Measurements from ENCODE around the gene LIG3. TPM values are rescaled to one million over a fixed set of nuclear protein-coding genes. Genes with fewer than 3 reads are reported as not detected.

The LIG3 gene
- total and polyA plus RNA-seq, 2 of the 13 experiments (the other 11 are each of a cell fraction or from before 2014, with no cell fraction given) = 34.4 to 36.2 TPM

DNA sequence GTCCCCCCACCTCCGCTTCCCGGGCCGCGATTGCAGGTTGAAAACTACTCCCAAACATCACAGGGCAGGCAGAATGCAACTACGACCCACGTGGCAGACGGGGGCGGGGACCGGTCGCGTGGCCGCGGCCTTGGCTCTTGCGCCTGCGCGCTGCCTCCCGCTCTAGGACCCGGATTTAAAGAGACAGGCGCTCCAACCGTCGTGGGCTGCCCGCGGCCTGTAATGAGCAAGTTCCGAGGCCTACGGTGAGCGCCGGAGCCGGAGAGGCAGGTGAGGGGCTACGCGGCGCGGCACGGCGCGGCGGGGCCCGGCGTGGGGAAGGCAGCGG lies at the start of gene LIG3 (continued):
- TF ChIP-seq, protein P1, sequence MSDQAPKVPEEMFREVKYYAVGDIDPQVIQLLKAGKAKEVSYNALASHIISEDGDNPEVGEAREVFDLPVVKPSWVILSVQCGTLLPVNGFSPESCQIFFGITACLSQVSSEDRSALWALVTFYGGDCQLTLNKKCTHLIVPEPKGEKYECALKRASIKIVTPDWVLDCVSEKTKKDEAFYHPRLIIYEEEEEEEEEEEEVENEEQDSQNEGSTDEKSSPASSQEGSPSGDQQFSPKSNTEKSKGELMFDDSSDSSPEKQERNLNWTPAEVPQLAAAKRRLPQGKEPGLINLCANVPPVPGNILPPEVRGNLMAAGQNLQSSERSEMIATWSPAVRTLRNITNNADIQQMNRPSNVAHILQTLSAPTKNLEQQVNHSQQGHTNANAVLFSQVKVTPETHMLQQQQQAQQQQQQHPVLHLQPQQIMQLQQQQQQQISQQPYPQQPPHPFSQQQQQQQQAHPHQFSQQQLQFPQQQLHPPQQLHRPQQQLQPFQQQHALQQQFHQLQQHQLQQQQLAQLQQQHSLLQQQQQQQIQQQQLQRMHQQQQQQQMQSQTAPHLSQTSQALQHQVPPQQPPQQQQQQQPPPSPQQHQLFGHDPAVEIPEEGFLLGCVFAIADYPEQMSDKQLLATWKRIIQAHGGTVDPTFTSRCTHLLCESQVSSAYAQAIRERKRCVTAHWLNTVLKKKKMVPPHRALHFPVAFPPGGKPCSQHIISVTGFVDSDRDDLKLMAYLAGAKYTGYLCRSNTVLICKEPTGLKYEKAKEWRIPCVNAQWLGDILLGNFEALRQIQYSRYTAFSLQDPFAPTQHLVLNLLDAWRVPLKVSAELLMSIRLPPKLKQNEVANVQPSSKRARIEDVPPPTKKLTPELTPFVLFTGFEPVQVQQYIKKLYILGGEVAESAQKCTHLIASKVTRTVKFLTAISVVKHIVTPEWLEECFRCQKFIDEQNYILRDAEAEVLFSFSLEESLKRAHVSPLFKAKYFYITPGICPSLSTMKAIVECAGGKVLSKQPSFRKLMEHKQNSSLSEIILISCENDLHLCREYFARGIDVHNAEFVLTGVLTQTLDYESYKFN (CRISPR knock-in tag; conservative IDR thresholded peaks at IDR 0.05) = no peak
- TF ChIP-seq, protein P2, sequence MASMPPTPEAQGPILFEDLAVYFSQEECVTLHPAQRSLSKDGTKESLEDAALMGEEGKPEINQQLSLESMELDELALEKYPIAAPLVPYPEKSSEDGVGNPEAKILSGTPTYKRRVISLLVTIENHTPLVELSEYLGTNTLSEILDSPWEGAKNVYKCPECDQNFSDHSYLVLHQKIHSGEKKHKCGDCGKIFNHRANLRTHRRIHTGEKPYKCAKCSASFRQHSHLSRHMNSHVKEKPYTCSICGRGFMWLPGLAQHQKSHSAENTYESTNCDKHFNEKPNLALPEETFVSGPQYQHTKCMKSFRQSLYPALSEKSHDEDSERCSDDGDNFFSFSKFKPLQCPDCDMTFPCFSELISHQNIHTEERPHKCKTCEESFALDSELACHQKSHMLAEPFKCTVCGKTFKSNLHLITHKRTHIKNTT (CRISPR knock-in tag; IDR thresholded peaks at IDR 0.05) = no peak
- TF ChIP-seq ZNF782 (CRISPR knock-in tag; IDR thresholded peaks at IDR 0.05; ENCODE audit: borderline replicate concordance) (no peak), HDAC1 (CRISPR knock-in tag; IDR thresholded peaks at IDR 0.05) (peak; percentile 83), NFKB2 (CRISPR knock-in tag; IDR thresholded peaks at IDR 0.05; ENCODE audit: borderline replicate concordance) (peak; percentile 36; the same call in 1 of the 2 replicates), PRDM4 (CRISPR knock-in tag; IDR thresholded peaks at IDR 0.05; ENCODE audit: borderline replicate concordance) (no peak), ZBTB8A (CRISPR knock-in tag; IDR thresholded peaks at IDR 0.05; ENCODE audit: borderline replicate concordance, low read depth) (no peak), ZNF75D (CRISPR knock-in tag; IDR thresholded peaks at IDR 0.05; ENCODE audit: borderline replicate concordance) (no peak), ZNF570 (CRISPR knock-in tag; IDR thresholded peaks at IDR 0.05; ENCODE audit: borderline replicate concordance) (no peak), PRMT3 (CRISPR knock-in tag; IDR thresholded peaks at IDR 0.05; ENCODE audit: borderline replicate concordance, low read depth) (no peak), SP4 (CRISPR knock-in tag; IDR thresholded peaks at IDR 0.05) (no peak), ZBTB7A (CRISPR knock-in tag; IDR thresholded peaks at IDR 0.05) (no peak), PBX3 (CRISPR knock-in tag; IDR thresholded peaks at IDR 0.05; ENCODE audit: borderline replicate concordance) (no peak), MEIS1 (CRISPR knock-in tag; IDR thresholded peaks at IDR 0.05; ENCODE audit: borderline replicate concordance) (no peak), ZNF292 (CRISPR knock-in tag; IDR thresholded peaks at IDR 0.05; ENCODE audit: borderline replicate concordance, low read depth) (peak; percentile 23; the same call in 1 of the 2 replicates), ZNF468 (CRISPR knock-in tag; IDR thresholded peaks at IDR 0.05) (no peak), ZNF614 (CRISPR knock-in tag; IDR thresholded peaks at IDR 0.05; ENCODE audit: borderline replicate concordance) (peak; percentile 28; the same call in 1 of the 2 replicates)
- TF ChIP-seq, protein P3, sequence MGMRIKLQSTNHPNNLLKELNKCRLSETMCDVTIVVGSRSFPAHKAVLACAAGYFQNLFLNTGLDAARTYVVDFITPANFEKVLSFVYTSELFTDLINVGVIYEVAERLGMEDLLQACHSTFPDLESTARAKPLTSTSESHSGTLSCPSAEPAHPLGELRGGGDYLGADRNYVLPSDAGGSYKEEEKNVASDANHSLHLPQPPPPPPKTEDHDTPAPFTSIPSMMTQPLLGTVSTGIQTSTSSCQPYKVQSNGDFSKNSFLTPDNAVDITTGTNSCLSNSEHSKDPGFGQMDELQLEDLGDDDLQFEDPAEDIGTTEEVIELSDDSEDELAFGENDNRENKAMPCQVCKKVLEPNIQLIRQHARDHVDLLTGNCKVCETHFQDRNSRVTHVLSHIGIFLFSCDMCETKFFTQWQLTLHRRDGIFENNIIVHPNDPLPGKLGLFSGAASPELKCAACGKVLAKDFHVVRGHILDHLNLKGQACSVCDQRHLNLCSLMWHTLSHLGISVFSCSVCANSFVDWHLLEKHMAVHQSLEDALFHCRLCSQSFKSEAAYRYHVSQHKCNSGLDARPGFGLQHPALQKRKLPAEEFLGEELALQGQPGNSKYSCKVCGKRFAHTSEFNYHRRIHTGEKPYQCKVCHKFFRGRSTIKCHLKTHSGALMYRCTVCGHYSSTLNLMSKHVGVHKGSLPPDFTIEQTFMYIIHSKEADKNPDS (CRISPR knock-in tag; IDR thresholded peaks at IDR 0.05) = no peak

All from HepG2 (cell line).